NCI-H226 (cell line): ENCODE results near the gene NKX3-2.

Experiments used
- DNase-seq: peaks from one replicate; pipeline ENCODE4 v3.0.0-alpha.2; 2015

The NKX3-2 gene

DNA sequence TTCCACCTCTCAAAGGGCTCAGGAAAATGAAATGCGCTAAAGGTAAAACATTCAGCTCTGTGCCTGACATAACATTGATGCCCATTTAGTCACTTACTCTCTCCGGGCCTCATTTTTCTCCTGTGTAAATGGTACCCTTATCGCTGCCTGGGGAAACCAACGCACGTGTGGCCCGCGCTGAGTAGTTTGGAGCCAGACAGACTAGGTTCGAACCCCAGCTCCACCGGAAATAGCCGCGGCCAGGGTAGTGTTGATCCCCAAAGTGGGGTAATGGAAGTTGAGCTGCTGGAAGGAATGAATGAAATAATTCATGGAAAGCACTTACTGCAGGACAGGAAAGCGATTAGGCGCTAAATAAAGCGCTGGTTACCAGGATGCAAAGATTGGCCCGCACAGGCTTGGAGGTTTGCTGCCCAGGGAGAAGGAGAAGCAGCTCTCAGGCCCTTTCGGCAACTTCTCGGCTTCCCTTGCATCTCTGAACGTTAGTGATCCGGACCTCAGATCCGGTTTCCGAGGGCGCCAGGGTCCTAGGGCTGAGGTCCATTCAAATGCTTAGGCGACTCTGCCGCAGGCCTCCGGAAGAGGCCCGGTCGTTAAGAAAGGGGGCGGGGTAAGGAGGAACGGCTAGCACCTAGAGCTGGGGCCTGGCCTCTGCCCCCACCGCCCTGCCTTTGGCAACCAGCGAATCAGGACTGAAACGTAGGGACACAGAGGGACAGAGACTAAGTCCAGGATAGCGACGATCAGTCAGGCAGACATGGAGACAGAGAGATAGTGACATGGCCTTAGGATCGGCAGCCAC lies 13.3 kb downstream of the NKX3-2 start:
- no peak for DNase-seq

DNA sequence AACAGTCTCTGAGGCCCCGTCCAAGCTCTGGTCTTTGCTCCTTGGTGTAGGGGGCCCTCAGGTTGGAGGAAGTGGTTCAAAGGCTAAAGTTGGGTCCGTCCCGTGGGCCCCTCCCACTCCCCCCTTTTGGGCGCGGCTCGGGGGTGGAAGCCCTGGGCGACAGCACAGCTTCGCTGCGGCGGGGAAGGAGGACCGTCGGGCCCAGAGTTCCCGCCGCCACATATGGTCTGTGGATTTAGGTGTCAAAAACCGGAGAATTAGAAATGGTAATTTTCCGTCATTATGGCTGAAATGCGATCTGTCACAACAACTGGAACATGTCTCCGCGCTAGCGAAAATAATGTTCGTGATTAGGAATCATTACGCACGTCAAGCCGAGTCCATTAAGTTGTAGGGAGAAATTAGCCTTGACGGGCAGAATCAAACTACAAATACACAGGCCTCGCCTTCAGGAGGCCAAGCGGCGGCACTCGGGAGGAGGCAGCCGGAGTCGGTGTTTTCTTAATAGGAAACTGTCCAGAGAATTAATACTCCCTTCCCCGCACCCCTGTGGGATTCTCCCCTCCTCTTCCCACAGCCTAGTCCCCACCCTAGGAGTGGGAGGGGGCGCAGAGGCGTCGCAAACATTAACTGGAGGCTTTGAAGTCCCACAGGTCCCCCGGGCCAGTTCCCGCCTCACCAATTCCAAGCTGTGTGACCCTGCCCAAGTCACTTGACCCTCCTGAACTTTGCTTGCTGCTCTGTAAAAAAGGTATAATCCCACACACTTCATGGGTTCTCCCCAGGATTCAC lies 15.0 kb downstream of the NKX3-2 start:
- no peak for DNase-seq

GRCh38 chr4:13528821-13529127 lies 15.5 kb downstream of the NKX3-2 start:
- no peak for DNase-seq

DNA sequence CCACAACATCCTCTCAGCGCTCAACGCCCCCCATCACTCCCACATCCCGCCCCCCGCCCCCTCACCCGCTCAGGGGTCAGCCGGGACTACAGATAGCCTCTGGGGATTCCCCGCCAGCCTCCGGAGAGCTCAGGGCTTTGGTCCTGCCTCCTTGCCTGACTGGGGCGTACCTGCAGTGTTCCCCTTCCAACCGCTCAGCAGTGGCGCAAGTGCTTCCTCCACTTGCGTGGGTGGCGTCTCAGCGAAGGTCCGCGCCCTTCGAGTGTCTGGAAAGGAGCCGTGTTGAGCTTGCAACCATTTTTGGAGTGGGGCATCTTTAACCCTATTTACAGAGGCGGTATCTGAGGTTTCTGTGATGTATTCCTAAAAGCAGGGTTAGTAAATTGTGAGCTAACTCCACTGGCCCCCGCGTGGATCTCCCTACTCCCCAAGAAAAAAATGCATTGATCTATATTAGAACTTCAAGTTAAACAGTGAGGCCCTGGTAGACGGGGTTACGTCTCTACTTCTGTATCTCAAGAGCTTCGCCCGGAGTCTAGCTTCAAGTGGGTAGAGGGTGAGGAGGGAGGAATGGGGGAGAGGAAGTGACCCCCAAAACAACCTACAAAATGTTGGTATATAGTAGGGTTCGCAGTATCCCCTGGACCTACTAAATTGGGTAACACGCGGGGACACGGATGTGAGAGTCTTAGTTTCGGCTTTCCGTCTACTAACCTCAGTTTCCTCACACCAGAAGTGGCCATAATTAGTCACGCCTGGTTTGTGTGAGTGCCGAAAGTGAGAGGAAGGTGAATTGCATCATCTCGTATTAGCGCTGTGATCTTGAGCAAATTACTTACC lies 16.1 kb downstream of the NKX3-2 start:
- DNase-seq, result no peak

- DNase-seq, result no peak
These were observed 16.9 kb downstream of the NKX3-2 start for GRCh38 chr4:13527192-13527980.

DNA sequence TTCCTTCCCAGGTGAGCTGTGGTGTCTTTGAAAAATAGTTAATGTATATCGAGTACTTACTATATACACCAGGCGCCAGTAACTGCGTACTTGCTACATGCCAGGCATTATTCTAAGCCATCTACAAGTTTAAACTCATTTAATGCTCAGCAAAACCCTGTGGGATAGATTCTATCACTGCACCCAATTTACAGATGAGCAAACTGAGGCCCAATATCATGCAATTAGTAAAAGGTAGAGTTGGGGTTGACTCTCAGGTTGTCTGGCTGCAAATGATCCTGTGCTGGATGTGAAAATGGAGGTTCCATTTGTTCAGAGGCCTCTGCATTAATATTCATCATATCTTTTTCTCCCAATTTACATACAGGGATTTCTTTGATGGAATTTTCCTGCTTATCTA lies 17.6 kb downstream of the NKX3-2 start:
- no peak for DNase-seq

DNA sequence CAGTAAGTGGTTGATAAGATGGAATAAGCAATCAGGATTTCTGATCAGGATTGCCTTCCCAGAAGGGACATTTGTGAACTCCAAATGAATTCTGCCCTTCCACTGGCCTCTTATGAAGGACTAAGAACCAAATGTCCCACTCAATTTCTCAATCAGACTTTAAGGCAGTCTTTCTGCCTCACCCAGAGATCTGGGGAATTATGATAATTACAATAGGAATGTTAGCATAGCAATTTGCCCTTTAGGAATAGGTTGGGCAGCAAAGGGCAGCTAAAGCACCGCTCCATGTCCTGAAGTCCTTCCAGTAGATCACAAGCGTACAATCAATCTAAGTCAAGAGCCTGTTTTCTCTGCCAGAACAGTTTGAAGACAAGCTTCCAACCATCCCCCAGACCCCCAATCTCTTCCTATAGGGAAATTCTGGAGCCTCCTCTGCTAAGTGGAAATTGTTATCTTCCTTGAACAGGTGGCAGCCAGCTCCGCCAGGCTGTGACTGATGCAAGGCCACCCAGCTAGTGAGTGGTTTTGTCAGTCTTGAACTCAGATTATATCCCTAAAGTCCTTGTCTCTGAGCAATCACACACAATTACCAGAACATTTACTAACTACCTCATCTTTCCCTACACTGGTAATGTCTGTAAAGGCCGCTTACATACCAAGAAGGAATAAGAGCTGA lies 18.6 kb downstream of the NKX3-2 start:
- DNase-seq, result no peak

DNA sequence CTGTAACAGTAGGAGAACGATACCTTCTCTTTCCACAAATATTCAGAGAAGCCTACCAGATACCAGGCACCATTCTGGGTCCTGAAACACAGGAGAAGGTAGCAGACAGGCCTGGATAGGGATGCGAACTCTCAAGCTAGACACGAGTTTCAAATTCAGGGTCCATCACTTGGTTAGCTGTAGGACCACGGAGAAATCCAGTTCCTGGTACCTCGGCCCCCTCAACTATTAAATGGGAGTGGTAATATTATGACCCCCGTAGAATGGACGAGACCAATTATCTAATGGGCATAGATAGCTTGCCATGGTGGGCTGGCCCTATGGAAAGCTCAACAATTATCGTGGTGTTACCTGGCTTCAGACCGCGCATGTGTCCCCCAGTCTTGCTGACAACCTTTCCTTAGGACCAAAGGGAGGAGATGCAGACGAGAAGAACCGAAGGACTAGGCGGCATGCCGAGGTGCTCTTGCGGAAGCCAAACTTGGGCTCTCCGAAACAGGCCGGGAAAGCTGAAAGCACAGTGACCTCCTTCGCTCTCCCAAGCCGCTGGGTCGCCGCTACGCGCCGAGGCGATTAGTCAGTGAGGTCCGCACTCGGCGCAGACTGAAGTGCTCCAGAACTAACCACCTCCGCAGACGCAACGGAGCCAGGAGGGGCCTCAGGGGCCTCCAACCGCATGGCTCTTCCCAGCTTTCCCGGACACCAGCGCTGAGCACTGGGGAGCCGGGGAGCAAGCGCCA lies 19.6 kb downstream of the NKX3-2 start:
- DNase-seq, result no peak

GRCh38 chr4:13523591-13524503 lies 20.5 kb downstream of the NKX3-2 start:
- DNase-seq, result no peak

- no peak for DNase-seq
These were observed 21.2 kb downstream of the NKX3-2 start for GRCh38 chr4:13523105-13523477.

- no peak for DNase-seq
These were observed 21.8 kb downstream of the NKX3-2 start for GRCh38 chr4:13522282-13523104.

DNA sequence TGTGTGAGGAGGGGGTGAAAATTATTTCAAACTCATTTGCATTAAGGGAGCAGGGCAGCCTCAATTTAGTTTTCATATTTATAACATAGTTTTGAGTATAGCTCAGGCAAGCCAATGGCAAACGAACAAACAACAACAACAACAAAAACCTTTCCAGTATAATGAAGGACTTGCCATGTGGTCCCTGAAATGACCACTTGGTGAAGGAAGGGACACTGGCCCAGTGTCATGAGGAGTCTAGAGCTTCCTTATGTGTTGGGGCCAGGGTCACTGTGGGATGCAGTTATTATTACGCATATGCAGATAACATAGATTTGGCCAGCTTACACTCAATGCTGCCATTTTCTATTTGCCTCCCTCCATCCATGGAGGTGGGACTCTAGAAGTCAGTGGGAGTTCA lies 23.3 kb downstream of the NKX3-2 start:
- DNase-seq, result no peak

- no peak for DNase-seq
These were observed 27.9 kb downstream of the NKX3-2 start for GRCh38 chr4:13516315-13516860.

GRCh38 chr4:13515268-13515667 lies 29.0 kb downstream of the NKX3-2 start:
- DNase-seq, result no peak

DNA sequence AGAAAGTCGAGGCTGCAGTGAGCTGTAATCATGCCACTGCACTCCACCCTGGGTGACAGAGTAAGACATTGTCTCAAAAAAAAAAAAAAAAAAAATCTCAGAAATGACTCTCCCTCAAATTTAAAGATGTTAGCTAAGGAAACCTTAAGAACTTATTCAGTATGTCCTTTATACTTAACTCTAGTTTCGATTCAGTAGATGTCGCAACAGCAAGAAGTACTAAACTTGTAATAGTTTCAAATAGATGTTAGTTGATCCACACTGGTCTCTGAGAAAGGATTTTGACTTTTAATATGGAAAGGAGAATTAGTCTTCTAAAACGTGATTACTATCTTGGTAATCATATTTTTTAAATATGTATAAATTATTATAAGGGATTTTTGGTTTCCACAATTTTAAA lies 29.6 kb downstream of the NKX3-2 start:
- no peak for DNase-seq

GRCh38 chr4:13511101-13511500 lies 33.2 kb downstream of the NKX3-2 start:
- DNase-seq, result no peak

- no peak for DNase-seq
These were observed 34.9 kb downstream of the NKX3-2 start for GRCh38 chr4:13509442-13509841.

DNA sequence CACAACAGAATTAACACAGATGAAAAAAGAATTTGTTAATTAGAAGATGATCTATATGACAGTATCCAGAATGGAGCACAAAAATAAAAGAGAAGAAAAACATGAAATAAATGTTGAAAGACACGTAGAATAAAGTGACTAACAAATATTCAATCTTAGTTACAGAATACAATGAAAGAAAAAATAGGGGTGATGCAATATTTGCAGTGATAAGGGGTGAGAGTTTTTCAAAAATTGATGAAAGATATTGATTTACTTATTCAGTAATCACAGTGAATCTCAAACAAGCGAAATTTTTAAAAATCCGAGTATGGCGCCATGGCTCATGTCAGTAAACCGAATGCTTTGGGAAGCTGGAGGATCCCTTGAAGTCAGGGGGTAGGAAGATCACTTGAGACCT lies 39.9 kb downstream of the NKX3-2 start:
- DNase-seq, result no peak

DNA sequence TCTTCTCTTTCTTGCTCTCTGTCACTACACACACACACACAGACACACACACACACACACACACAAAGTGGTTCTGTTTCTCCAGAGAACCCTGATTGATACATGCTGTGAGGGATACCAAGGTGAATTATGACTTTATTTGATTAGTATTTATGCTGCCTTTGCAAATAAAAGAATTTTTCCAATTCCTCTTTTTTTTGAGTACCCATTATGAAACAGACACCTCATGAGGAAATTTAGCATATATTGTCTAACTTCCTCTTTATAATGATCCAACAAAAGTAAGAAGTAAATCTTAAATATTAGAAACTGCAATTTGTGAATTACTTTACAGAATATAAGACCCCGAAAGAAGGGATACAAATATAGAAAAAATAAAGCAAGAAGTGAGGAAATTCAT lies 45.8 kb downstream of the NKX3-2 start:
- no peak for DNase-seq
